Nephron (organoid): ENCODE data around the gene PTPRD.

Source experiments
- H3K27ac Mint-ChIP-seq, 3 experiments: 2 replicates each; pipeline ENCODE4 v1.8.0; 2020; ENCODE audit warnings: mixed read lengths in 3 of 3, mild to moderate bottlenecking in 2 of 3, moderate library complexity in 1 of 3
- H3K27me3 Mint-ChIP-seq: 2 replicates; pipeline ENCODE4 v1.8.0; 2021; ENCODE audit warnings: low read depth, mild to moderate bottlenecking, moderate library complexity, mixed read lengths
- H3K36me3 Mint-ChIP-seq: 2 replicates; pipeline ENCODE4 v1.8.0; 2020; ENCODE audit warnings: low read depth, mixed read lengths
- H3K4me1 Mint-ChIP-seq: 2 replicates; pipeline ENCODE4 v1.8.0; 2020; ENCODE audit warnings: mixed read lengths
- H3K4me3 Mint-ChIP-seq, 3 experiments: 2 replicates each; pipeline ENCODE4 v1.8.0; 2020; ENCODE audit warnings: mild to moderate bottlenecking in 3 of 3, mixed read lengths in 3 of 3, moderate library complexity in 2 of 3
- H3K9me3 Mint-ChIP-seq: 2 replicates; pipeline ENCODE4 v1.8.0; 2020; ENCODE audit warnings: mixed read lengths
- TF ChIP-seq, protein P1 (sequence below), 3 experiments: fragments of 200-600 bp; sonication (generic); IDR thresholded peaks; one replicate each; pipeline ENCODE4 v1.5.0; 2021; ENCODE audit warnings: antibody characterized with exemption in 3 of 3; ENCODE audit not compliant: unreplicated experiment in 3 of 3

PTPRD gene

DNA sequence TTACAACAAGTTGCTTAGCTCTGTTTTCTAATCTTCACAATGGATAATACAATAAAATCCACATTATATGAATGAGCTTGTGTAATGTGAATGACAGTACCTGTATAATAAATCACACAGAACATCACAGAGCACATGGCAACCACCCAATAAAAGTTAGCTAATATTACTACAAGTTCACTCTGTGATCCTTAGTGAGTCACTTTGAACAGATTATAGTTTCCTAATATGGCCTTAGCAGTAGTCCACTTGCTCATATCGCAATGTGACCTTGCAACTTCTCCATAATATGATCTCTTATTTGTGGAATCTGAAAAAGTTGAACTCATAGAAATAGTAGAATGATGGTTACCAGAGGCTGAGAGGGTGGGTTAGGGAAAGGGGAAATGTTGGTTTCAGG lies 361.3 kb downstream of the PTPRD start:
- no peaks in the 10 kb centered on the region for H3K9me3 Mint-ChIP-seq
- TF ChIP-seq, protein P1, sequence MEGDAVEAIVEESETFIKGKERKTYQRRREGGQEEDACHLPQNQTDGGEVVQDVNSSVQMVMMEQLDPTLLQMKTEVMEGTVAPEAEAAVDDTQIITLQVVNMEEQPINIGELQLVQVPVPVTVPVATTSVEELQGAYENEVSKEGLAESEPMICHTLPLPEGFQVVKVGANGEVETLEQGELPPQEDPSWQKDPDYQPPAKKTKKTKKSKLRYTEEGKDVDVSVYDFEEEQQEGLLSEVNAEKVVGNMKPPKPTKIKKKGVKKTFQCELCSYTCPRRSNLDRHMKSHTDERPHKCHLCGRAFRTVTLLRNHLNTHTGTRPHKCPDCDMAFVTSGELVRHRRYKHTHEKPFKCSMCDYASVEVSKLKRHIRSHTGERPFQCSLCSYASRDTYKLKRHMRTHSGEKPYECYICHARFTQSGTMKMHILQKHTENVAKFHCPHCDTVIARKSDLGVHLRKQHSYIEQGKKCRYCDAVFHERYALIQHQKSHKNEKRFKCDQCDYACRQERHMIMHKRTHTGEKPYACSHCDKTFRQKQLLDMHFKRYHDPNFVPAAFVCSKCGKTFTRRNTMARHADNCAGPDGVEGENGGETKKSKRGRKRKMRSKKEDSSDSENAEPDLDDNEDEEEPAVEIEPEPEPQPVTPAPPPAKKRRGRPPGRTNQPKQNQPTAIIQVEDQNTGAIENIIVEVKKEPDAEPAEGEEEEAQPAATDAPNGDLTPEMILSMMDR (IDR thresholded peaks at IDR 0.05; ENCODE audit: unreplicated experiment in 3 of 3), result no peak
- no peak overlapping the region for H3K4me3 Mint-ChIP-seq
- no peak overlapping the region for H3K27ac Mint-ChIP-seq
- H3K4me1 Mint-ChIP-seq, result no peaks in the 10 kb centered on the region
- H3K36me3 Mint-ChIP-seq, result no peaks in the 10 kb centered on the region
- H3K27me3 Mint-ChIP-seq, result no peaks in the 10 kb centered on the region

DNA sequence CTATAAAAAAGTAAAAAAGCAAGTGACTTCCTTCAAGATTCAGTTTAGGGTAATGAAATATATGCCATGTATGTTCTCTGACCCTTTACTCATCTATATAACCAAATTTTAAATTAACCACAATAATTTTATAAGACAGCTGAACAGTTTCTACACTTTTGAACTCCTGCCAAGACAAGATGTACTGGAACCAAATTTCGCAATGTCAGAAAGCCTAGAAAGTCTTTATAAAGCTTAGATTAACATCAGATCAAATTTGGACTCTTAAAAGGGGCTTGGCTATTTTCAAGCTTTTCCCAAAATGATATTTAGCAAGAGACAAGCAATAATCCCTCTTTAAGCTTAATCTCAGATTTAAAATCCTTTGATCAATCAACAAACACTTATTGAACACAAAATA lies 362.6 kb downstream of the PTPRD start:
- H3K4me1 Mint-ChIP-seq, result no peaks in the 10 kb centered on the region
- H3K27ac Mint-ChIP-seq, result no peak overlapping the region
- H3K36me3 Mint-ChIP-seq, result no peaks in the 10 kb centered on the region
- no peaks in the 10 kb centered on the region for H3K9me3 Mint-ChIP-seq
- TF ChIP-seq, protein P1 (IDR thresholded peaks at IDR 0.05; ENCODE audit: unreplicated experiment in 3 of 3), result no peak
- no peaks in the 10 kb centered on the region for H3K27me3 Mint-ChIP-seq
- H3K4me3 Mint-ChIP-seq, result no peak overlapping the region

DNA sequence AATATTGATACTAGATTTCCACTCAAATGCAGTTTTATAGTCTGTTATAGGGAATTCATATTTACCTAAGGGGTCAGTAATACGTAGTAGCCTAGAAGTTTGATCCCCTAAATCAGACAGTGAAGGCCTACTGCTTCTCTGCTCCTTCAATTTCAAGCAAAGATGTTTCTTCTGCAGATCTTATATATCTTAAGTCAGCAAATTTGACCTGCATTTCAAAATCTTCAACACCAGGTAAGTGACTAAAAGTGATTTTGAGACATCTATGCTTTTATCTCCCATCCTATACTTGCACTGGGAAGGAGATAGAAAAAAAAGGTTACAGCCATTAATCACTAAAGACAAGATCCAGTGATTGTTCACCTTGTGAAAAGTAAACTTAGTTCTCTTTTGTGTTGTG lies 363.9 kb downstream of the PTPRD start:
- Mint-ChIP-seq H3K36me3 (no peaks in the 10 kb centered on the region), H3K4me1 (no peaks in the 10 kb centered on the region), H3K4me3 (no peak overlapping the region), H3K27ac (no peak overlapping the region), H3K9me3 (no peaks in the 10 kb centered on the region), H3K27me3 (no peaks in the 10 kb centered on the region)
- TF ChIP-seq, protein P1 (IDR thresholded peaks at IDR 0.05; ENCODE audit: unreplicated experiment in 3 of 3), result no peak

DNA sequence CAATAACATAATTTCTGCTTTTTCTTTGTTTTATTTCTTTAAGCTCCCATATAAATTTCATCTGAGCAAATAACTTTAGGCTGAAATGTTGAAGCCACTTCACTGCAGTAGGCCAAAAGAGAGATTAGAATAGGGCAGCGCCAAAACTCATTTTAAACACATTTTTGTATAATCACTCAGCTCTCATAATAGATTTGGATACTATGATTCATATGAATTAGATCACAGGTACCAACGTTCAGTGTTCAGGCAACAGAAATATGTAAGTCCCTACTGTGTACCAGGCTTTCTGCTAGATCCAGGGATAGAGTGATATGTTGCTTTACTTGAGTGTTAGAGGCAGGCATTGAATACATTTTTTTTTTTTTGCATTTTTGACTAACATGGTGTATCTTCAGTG lies 370.5 kb downstream of the PTPRD start:
- TF ChIP-seq, protein P1 (IDR thresholded peaks at IDR 0.05; ENCODE audit: unreplicated experiment in 3 of 3), result no peak
- H3K27me3 Mint-ChIP-seq, result no peaks in the 10 kb centered on the region
- no peaks in the 10 kb centered on the region for H3K36me3 Mint-ChIP-seq
- H3K4me1 Mint-ChIP-seq, result no peaks in the 10 kb centered on the region
- no peaks in the 10 kb centered on the region for H3K9me3 Mint-ChIP-seq
- no peak overlapping the region for H3K27ac Mint-ChIP-seq
- H3K4me3 Mint-ChIP-seq, result no peak overlapping the region

DNA sequence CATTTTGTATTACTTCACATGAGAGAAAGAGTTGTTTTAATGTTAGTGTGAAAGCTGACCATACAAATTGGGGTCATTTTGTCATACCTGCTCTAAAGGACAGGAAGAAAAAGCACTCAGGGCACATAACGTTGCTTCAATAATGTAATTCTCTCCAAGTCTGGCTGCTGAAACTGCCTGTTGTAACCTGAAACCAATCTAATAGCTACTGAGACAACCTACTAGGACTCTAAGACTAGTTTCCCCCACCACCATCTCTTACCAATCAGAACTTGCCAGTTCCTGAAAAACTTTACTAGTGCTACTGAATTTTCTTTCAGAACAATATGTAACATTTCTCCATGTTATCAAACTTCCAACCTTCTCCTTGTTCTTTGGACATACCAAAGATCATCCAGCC lies 374.7 kb downstream of the PTPRD start:
- Mint-ChIP-seq H3K4me1 (no peaks in the 10 kb centered on the region), H3K9me3 (no peaks in the 10 kb centered on the region), H3K27me3 (no peaks in the 10 kb centered on the region), H3K27ac (no peak overlapping the region), H3K4me3 (no peak overlapping the region), H3K36me3 (no peaks in the 10 kb centered on the region)
- TF ChIP-seq, protein P1 (IDR thresholded peaks at IDR 0.05; ENCODE audit: unreplicated experiment in 3 of 3), result no peak

DNA sequence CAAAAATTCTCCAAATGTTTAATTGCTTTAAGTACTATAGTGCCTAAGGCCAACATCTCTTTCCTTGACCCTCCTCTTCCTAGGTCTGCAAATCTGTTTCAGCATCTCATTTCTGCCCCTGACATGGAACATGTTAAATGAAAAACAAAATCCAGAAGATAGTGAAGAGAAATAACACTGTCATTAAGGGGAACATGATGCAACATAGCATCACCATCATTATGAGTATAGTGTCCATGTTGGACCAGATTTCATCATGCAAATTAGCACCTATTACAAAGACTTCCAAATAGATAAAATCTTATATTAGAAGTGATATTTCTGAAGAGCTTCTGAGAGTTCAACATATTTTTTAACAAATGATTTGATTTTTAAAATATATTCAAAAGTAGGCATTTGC lies 375.2 kb downstream of the PTPRD start:
- no peak overlapping the region for H3K27ac Mint-ChIP-seq
- TF ChIP-seq, protein P1 (IDR thresholded peaks at IDR 0.05; ENCODE audit: unreplicated experiment in 3 of 3), result no peak
- no peaks in the 10 kb centered on the region for H3K9me3 Mint-ChIP-seq
- H3K4me1 Mint-ChIP-seq, result no peaks in the 10 kb centered on the region
- no peaks in the 10 kb centered on the region for H3K36me3 Mint-ChIP-seq
- no peak overlapping the region for H3K4me3 Mint-ChIP-seq
- H3K27me3 Mint-ChIP-seq, result no peaks in the 10 kb centered on the region
